HG02763 (cell line): ENCODE results near the gene TOR1AIP2.
"Not testable (repeated sequence)": the region's sequence is repeated elsewhere in the genome, so short reads cannot be mapped to it uniquely, and the experiment has no call there.

Experiments
- ATAC-seq: cut with Tn5 transposase; IDR thresholded peaks from one replicate; pipeline ENCODE4 v1.9.1; 2021; ENCODE audit warnings: mild to moderate bottlenecking, moderate library complexity; ENCODE audit not compliant: unreplicated experiment

The TOR1AIP2 gene

GRCh38 chr1:179808503-179808902, 69.1 kb downstream of the TOR1AIP2 start:
- ATAC-seq, result no peak

GRCh38 chr1:179807691-179808485, 69.7 kb downstream of the TOR1AIP2 start:
- ATAC-seq, result no peak

DNA sequence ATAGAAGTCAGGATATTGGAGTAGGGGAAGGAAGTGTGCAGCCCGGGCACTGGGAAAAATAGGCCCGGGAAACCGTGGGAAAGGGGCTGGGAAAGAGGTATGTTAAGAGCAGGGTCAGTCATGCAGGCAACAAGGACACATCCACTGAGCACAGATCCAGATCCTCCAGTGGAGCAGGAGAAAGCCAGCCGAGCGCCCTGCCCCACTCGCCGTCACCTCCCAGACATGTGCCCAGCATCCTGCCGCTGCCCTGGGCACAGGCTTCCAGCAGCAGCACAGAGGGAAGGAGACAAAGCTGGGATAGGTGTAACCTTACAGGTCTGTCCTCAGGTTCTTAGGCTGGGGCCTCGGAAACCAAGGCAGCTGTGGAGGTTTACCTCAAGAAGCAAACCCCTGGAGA, 70.3 kb downstream of the TOR1AIP2 start:
- ATAC-seq, result no peak

GRCh38 chr1:179806333-179806732, 71.3 kb downstream of the TOR1AIP2 start:
- no peak for ATAC-seq

GRCh38 chr1:179805291-179806195, 72.1 kb downstream of the TOR1AIP2 start:
- no peak for ATAC-seq

- not testable (repeated sequence) for ATAC-seq
These were observed 73.2 kb downstream of the TOR1AIP2 start for GRCh38 chr1:179804417-179804816.

GRCh38 chr1:179803918-179804317, 73.7 kb downstream of the TOR1AIP2 start:
- ATAC-seq, result no peak

- ATAC-seq, result no peak
These were observed 74.5 kb downstream of the TOR1AIP2 start for GRCh38 chr1:179803104-179803503.

GRCh38 chr1:179800481-179800880, 77.1 kb downstream of the TOR1AIP2 start:
- no peak for ATAC-seq

- no peak for ATAC-seq
These were observed 78.6 kb downstream of the TOR1AIP2 start for GRCh38 chr1:179798864-179799516.

DNA sequence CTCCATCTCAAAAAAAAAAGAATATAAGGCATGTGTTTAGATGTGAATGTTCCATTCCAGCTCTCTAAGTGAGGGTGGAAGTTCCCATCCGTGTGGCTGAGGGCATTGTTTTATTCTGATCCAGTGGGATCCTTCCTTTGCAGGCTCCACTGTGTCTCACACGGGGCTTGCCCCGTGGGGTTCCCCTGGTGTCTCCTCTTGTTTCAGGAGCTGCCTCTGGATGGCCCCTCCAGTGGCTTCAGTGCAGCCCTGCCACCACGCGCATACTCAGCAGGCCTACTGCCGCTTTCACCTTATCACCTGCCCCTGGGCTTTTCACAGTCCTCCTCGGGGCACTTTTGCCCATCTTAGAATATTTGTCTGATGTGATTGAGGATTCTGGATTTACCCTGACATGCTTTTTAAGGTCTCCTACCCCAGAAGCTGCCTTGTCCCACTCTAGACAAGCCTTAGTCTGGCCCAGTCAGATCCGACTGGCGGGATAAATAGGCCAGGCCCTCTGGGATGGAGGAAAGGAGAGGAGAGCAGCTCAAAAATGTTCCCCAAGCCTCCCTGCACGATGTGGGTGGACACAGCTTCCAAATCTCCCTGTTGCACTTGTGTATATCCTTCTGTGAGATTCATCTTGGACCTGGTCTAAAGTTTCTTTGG, 79.3 kb downstream of the TOR1AIP2 start:
- no peak for ATAC-seq

- ATAC-seq, result no peak
These were observed 82.9 kb downstream of the TOR1AIP2 start for GRCh38 chr1:179794669-179795068.

- ATAC-seq, result no peak
These were observed 83.5 kb downstream of the TOR1AIP2 start for GRCh38 chr1:179794146-179794545.

DNA sequence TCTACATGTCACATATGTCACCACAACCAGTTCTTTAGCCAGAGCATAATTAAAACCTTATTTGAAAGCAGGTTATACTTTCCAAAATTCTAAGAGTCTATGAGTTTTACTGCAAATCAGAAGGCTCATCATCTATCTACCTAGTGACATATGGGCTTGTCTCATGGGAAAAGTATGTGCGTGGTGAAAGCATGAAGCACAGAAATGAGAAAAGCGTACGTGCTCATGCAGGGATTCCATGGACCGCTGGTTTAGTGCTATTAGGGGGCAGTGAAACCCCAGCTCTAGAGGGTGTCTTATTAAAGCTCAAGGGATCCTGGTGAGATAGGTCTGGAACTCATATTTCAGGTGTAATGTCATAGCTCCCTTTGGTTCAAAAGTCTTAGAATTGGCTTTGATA, 84.3 kb downstream of the TOR1AIP2 start:
- no peak for ATAC-seq
